Endothelial cell of umbilical vein (primary cell): ENCODE results near the gene JUND. TPM values are rescaled to one million over a fixed set of nuclear protein-coding genes. Genes with fewer than 3 reads are reported as not detected.
A peak's percentile ranks its signal among the peaks of the same experiment; 100 is the strongest.

Source experiments
- BruUV-seq: library from RNA; stranded (reverse); fragments of 400-500 nt; replicated peaks from 2 replicates; lab custom pipeline; 2021; lab: Mats Ljungman, UMichigan
- CTCF ChIA-PET: fragments of 300-600, 350-600 bp; sonication (Branson Sonifier 250); formaldehyde crosslinking; loops from one replicate; lab custom pipeline; 2021; ENCODE audit warnings: antibody characterized with exemption, inconsistent platforms; lab: Charles Lee
- POLR2A ChIA-PET: fragments of 300-600, 350-600 bp; sonication (Branson Sonifier 250); formaldehyde crosslinking; loops from one replicate; lab custom pipeline; 2021; ENCODE audit warnings: antibody characterized with exemption, inconsistent platforms; lab: Charles Lee
- DNase-seq: peaks from one replicate; pipeline ENCODE4 v3.0.0-alpha.2; 2011; ENCODE audit warnings: low read depth, low spot score
- FAIRE-seq: peaks from 2 replicates; lab custom pipeline; 2011; peaks lifted over from hg19 to GRCh38; lab: Jason Lieb, UNC
- H2AFZ ChIP-seq: 2 replicates; pipeline ENCODE4 v1.6.0; 2012; ENCODE audit warnings: low read depth, low read length, control low read depth, inconsistent platforms
- H3K27ac ChIP-seq: 2 replicates; pipeline ENCODE4 v1.5.1; 2011; ENCODE audit warnings: low read depth, mild to moderate bottlenecking, control low read depth, low read length, moderate library complexity; ENCODE audit not compliant: insufficient read depth
- H3K27me3 ChIP-seq, 2 experiments: 2 replicates each; pipeline versions ENCODE4 v1.6.0 to v1.6.1; 2011; ENCODE audit warnings: low read length in 2 of 2, mixed read lengths in 1 of 2; ENCODE audit not compliant: control insufficient read depth in 2 of 2, insufficient read depth in 2 of 2
- H3K36me3 ChIP-seq, 2 experiments: 2 replicates in 1 of 2; 3 replicates in 1 of 2; pipeline ENCODE4 v1.5.1; 2011; ENCODE audit warnings: low read length in 2 of 2, mild to moderate bottlenecking in 1 of 2, moderate library complexity in 1 of 2; ENCODE audit not compliant: control insufficient read depth in 2 of 2, insufficient read depth in 2 of 2; ENCODE audit errors: extremely low read depth in 1 of 2
- H3K4me1 ChIP-seq: 3 replicates; pipeline ENCODE4 v1.5.1; 2011; ENCODE audit warnings: mild to moderate bottlenecking, low read length; ENCODE audit not compliant: control insufficient read depth, insufficient read depth; ENCODE audit errors: extremely low read depth
- H3K4me2 ChIP-seq: 2 replicates; pipeline ENCODE4 v1.6.1; 2011; ENCODE audit warnings: low read length, control low read depth, mixed read lengths; ENCODE audit not compliant: insufficient read depth
- H3K4me3 ChIP-seq, 3 experiments: fragments of 200-600 bp in 1 of 3; sonication (generic), shearing (Covaris generic) in 1 of 3; replicated peaks in 1 of 3; 2 replicates each; pipeline ENCODE4 v1.5.1; 2011 to 2016; ENCODE audit warnings: control low read depth in 3 of 3, low read length in 3 of 3, mild to moderate bottlenecking in 2 of 3, inconsistent platforms in 1 of 3, low read depth in 1 of 3, moderate library complexity in 1 of 3; ENCODE audit not compliant: insufficient read depth in 1 of 3
- H3K79me2 ChIP-seq: 2 replicates; pipeline ENCODE4 v1.6.0; 2012; ENCODE audit warnings: low read length, inconsistent platforms; ENCODE audit not compliant: control insufficient read depth, insufficient read depth
- H3K9ac ChIP-seq: replicated peaks from 2 replicates; pipeline ENCODE3; 2011; ENCODE audit warnings: low read length, control low read depth; ENCODE audit not compliant: insufficient read depth; ENCODE audit errors: extremely low read depth
- H3K9me1 ChIP-seq: replicated peaks from 3 replicates; pipeline ENCODE4 v1.6.0; 2011; ENCODE audit warnings: mild to moderate bottlenecking, low read length; ENCODE audit not compliant: control insufficient read depth, insufficient read depth; ENCODE audit errors: extremely low read depth
- H3K9me3 ChIP-seq: replicated peaks from 2 replicates; pipeline ENCODE4 v1.5.1; 2012; ENCODE audit warnings: low read length, inconsistent platforms; ENCODE audit not compliant: control insufficient read depth, insufficient read depth
- H4K20me1 ChIP-seq: replicated peaks from 2 replicates; pipeline ENCODE3; 2011; ENCODE audit warnings: mild to moderate bottlenecking, low read length; ENCODE audit not compliant: control insufficient read depth, insufficient read depth; ENCODE audit errors: extremely low read depth
- CTCF ChIP-seq, 2 donors: IDR thresholded peaks; 1 replicate in 1 of 2; 2 replicates in 1 of 2; pipeline ENCODE4 v1.5.1; 2011; ENCODE audit warnings: low read length in 2 of 2, mild to moderate bottlenecking in 2 of 2, moderate library complexity in 2 of 2, control low read depth in 1 of 2, inconsistent platforms in 1 of 2, low read depth in 1 of 2; ENCODE audit not compliant: insufficient read depth in 1 of 2; ENCODE audit errors: extremely low read depth in 1 of 2
- EZH2 ChIP-seq: IDR thresholded peaks from 2 replicates; pipeline ENCODE4 v1.6.1; 2012; ENCODE audit warnings: borderline replicate concordance, low read depth, mild to moderate bottlenecking, moderate library complexity, low read length, inconsistent platforms; ENCODE audit not compliant: severe bottlenecking
- FOS ChIP-seq: IDR thresholded peaks from 2 replicates; pipeline ENCODE4 v1.6.1; 2011; ENCODE audit warnings: mild to moderate bottlenecking, low read length, moderate library complexity, borderline replicate concordance; ENCODE audit not compliant: insufficient read depth
- GATA2 ChIP-seq: IDR thresholded peaks from 2 replicates; pipeline ENCODE4 v1.7.0; 2011; ENCODE audit warnings: low read depth, mild to moderate bottlenecking, moderate library complexity, mixed read lengths, low read length; ENCODE audit not compliant: insufficient read length, insufficient read depth
- JUN ChIP-seq: IDR thresholded peaks from 2 replicates; pipeline ENCODE4 v1.6.1; 2011; ENCODE audit warnings: borderline replicate concordance, low read depth; ENCODE audit not compliant: insufficient read length, insufficient read depth
- MAX ChIP-seq: IDR thresholded peaks from 2 replicates; pipeline ENCODE4 v1.6.1; 2011; ENCODE audit not compliant: insufficient read depth, insufficient read length
- MYC ChIP-seq: IDR thresholded peaks from one replicate; pipeline ENCODE4 v1.6.1; 2011; ENCODE audit warnings: mild to moderate bottlenecking, low read depth, low read length
- POLR2A ChIP-seq: IDR thresholded peaks from 2 replicates; pipeline ENCODE4 v1.6.1; 2012; ENCODE audit warnings: low read depth, mild to moderate bottlenecking, control low read depth, low read length
- POLR2AphosphoS5 ChIP-seq: IDR thresholded peaks from 2 replicates; pipeline ENCODE4 v1.6.1; 2012; ENCODE audit warnings: low read depth, mild to moderate bottlenecking, control low read depth, low read length, moderate library complexity; ENCODE audit not compliant: insufficient read depth
- dilution Hi-C: fragments of 300-500 bp; cut with MboI; formaldehyde crosslinking; loops from one replicate; pipeline ENCODE4 v1.15.0; 2019; ENCODE audit warnings: low sequenced_read_pairs; ENCODE audit not compliant: extremely low pct_ligation_motif_present
- intact Hi-C: fragments of 100-400 bp; cut with micrococcal nuclease; formaldehyde crosslinking; loops from one replicate; pipeline ENCODE4 v1.10.0; 2022
- polyA plus RNA-seq, 4 experiments: library from polyadenylated mRNA; depleted of rRNA in 3 of 4; stranded (reverse) in 3 of 4; unstranded in 1 of 4; fragments of >200 nt; gene quantifications; 2 replicates each; pipeline versions ENCODE4 v1.2.1 to v1.2.3, GENCODE V29; 2011 to 2012; ENCODE audit warnings: missing spikeins in 1 of 4
- total RNA-seq: library from RNA; stranded (reverse); gene quantifications from 2 replicates; pipeline ENCODE4 v1.2.3, GENCODE V29; 2021

The JUND gene
- total and polyA plus RNA-seq, 2 donors (not counting 3 experiments of a cell fraction or from before 2014, with no cell fraction given): 91.4 to 130 TPM

- H3K9me1 ChIP-seq: no peaks in the 10 kb centered on the region
- intact Hi-C loops (loop anchor here (5.0 kb wide), 1 partner anchor 67 kb away; the partner anchor contains the start of gene PGPEP1), dilution Hi-C loops (no loop called here)
- H3K79me2 ChIP-seq: peaks cover 19% of the 10 kb centered on the region
- no peak overlapping the region for H3K27ac ChIP-seq
- no peak overlapping the region for H3K4me3 ChIP-seq
- FAIRE-seq: peak; percentile 88
- DNase-seq: peak; percentile 81
- H3K36me3 ChIP-seq: peaks cover 0 to 2% of the 10 kb centered on the region in 2 experiments
- no peak overlapping the region for H2AFZ ChIP-seq
- peaks cover 23% of the 10 kb centered on the region for H3K4me1 ChIP-seq
- H3K9ac ChIP-seq: no peak overlapping the region
- H3K4me2 ChIP-seq: peak overlapping the region; percentile 40
- no peaks in the 10 kb centered on the region for H3K9me3 ChIP-seq
- no peaks in the 10 kb centered on the region for H3K27me3 ChIP-seq
- peaks cover 5% of the 10 kb centered on the region for H4K20me1 ChIP-seq
- BruUV-seq: no TSS peak
- POLR2A ChIA-PET: interaction anchor here (1.5 to 1.7 kb wide), 2 partner anchors 54 to 111 kb away, joined by 4 to 6 read pairs; partner anchors contain the start of gene GDF15
- CTCF ChIA-PET: interaction anchor here (1.0 to 3.8 kb wide), 11 partner anchors 23 to 136 kb away, joined by 3 to 38 read pairs (median 4); partner anchors contain the start of genes GDF15 and LSM4
- no peak for TF ChIP-seq MYC
- TF ChIP-seq POLR2AphosphoS5: peak; percentile 86
- peak; percentile 54 for TF ChIP-seq POLR2A
- TF ChIP-seq JUN: peak; percentile 52
- peak; percentile 88 for TF ChIP-seq FOS
- TF ChIP-seq CTCF (IDR thresholded peaks at IDR 0.05; ENCODE audit: extremely low read depth in 1 of 2, insufficient read depth in 1 of 2, low read depth in 1 of 2, low read length in 2 of 2): no peak
- no peak for TF ChIP-seq EZH2
- TF ChIP-seq MAX: no peak
- TF ChIP-seq GATA2: no peak
These were observed 6.6 kb downstream of the JUND start for GRCh38 chr19:18274781-18275356.
